ENCODE measurements around the gene TTI1. TPM values are rescaled to one million over a fixed set of nuclear protein-coding genes. Genes with fewer than 3 reads are reported as not detected.

Gene TTI1
- polyA plus RNA-seq, 1 donor = 16.8 TPM

- no peak for DNase-seq (ENCODE audit: low read depth)
Measured at GRCh38 chr20:38055294-38055693, 22.0 kb upstream of the TTI1 start.

GRCh38 chr20:38054647-38055046 lies 21.4 kb upstream of the TTI1 start:
- DNase-seq (ENCODE audit: low read depth) = no peak

GRCh38 chr20:38052870-38053269 lies 19.6 kb upstream of the TTI1 start:
- DNase-seq (ENCODE audit: low read depth) = no peak

- DNase-seq (ENCODE audit: low read depth) = no peak
Measured at GRCh38 chr20:38050686-38051085, 17.4 kb upstream of the TTI1 start.

- DNase-seq (ENCODE audit: low read depth) = no peak
Measured at GRCh38 chr20:38049800-38050199, 16.5 kb upstream of the TTI1 start.

GRCh38 chr20:38046572-38046971 lies 13.3 kb upstream of the TTI1 start:
- no peak for DNase-seq (ENCODE audit: low read depth)

GRCh38 chr20:38044685-38045084 lies 11.4 kb upstream of the TTI1 start:
- DNase-seq (ENCODE audit: low read depth) = no peak

- no peak for DNase-seq (ENCODE audit: low read depth)
Measured at GRCh38 chr20:38043512-38044300, 10.4 kb upstream of the TTI1 start.

- DNase-seq (ENCODE audit: low read depth) = no peak
Measured at GRCh38 chr20:38040276-38040675, 7.0 kb upstream of the TTI1 start.

- DNase-seq (ENCODE audit: low read depth) = no peak
Measured at GRCh38 chr20:38036366-38036765, 3.1 kb upstream of the TTI1 start.

- DNase-seq (ENCODE audit: low read depth) = no peak
Measured at GRCh38 chr20:38034961-38035360, 1.7 kb upstream of the TTI1 start.

- no peak for DNase-seq (ENCODE audit: low read depth)
Measured at GRCh38 chr20:38034108-38034649, 923 bp upstream of the TTI1 start.

GRCh38 chr20:38032585-38033329 lies 499 bp downstream of the TTI1 start:
- DNase-seq (ENCODE audit: low read depth) = peak; percentile 16

GRCh38 chr20:38031957-38032356 lies 1.3 kb downstream of the TTI1 start:
- DNase-seq (ENCODE audit: low read depth) = no peak

GRCh38 chr20:38029453-38029852 lies 3.8 kb downstream of the TTI1 start:
- no peak for DNase-seq (ENCODE audit: low read depth)

- no peak for DNase-seq (ENCODE audit: low read depth)
Measured at GRCh38 chr20:38024496-38024895, 8.8 kb downstream of the TTI1 start.

- no peak for DNase-seq (ENCODE audit: low read depth)
Measured at GRCh38 chr20:38023181-38024001, 9.9 kb downstream of the TTI1 start.

GRCh38 chr20:38021087-38021772 lies 12.0 kb downstream of the TTI1 start:
- DNase-seq (ENCODE audit: low read depth) = no peak

- no peak for DNase-seq (ENCODE audit: low read depth)
Measured at GRCh38 chr20:38018385-38018784, 14.9 kb downstream of the TTI1 start.

GRCh38 chr20:38017959-38018358 lies 15.3 kb downstream of the TTI1 start:
- DNase-seq (ENCODE audit: low read depth) = no peak

- DNase-seq (ENCODE audit: low read depth) = no peak
Measured at GRCh38 chr20:38013887-38014286, 19.4 kb downstream of the TTI1 start.
